GM12892 (cell line): Measurements from ENCODE around the gene THOC6.

Experiments used
- POLR2A ChIP-seq: IDR thresholded peaks from 2 replicates; pipeline ENCODE4 v1.6.1; 2011; ENCODE audit warnings: low read depth, low read length, control low read depth
- POLR2AphosphoS5 ChIP-seq: IDR thresholded peaks from 2 replicates; pipeline ENCODE4 v1.6.1; 2011; ENCODE audit warnings: low read depth, low read length, control low read depth
- TAF1 ChIP-seq: IDR thresholded peaks from 2 replicates; pipeline ENCODE4 v1.6.1; 2011; ENCODE audit warnings: low read depth, mild to moderate bottlenecking, control low read depth, low read length, borderline replicate concordance

DNA sequence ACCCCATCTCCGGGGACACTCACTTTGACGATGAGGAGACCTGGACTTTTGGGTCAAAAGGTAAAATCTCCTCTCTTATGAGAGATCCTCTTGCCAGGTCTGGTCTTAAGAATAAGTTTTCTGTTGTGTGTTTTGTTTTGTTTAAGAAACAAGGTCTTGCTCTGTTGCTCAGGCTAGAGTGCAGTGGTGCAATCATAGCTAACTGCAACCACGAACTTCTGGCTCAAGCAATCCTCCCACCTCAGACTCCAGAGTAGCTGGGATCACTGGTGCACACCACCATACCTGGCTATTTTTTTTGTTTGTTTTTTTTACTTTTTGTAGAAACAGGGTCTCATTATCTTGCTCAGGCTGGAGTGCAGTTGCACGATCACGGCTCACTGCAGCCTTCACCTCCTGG, 26.7 kb downstream of the THOC6 start:
- TF ChIP-seq POLR2A (no peak), TAF1 (no peak), POLR2AphosphoS5 (no peak)
